Loucy (cell line): Measurements from ENCODE around the gene CAPN10.

Experiments used
- EZH2phosphoT487 ChIP-seq: fragments of 200-600 bp; IDR thresholded peaks from 2 replicates; pipeline ENCODE4 v1.6.1; 2018; ENCODE audit warnings: antibody characterized with exemption, mild to moderate bottlenecking, moderate library complexity, borderline replicate concordance
- TF ChIP-seq, protein P1 (sequence below): fragments of 200-600 bp; sonication (generic); conservative IDR thresholded peaks from 2 replicates; pipeline ENCODE4 v1.5.1; 2014; ENCODE audit warnings: mild to moderate bottlenecking, antibody characterized with exemption, low read length

DNA sequence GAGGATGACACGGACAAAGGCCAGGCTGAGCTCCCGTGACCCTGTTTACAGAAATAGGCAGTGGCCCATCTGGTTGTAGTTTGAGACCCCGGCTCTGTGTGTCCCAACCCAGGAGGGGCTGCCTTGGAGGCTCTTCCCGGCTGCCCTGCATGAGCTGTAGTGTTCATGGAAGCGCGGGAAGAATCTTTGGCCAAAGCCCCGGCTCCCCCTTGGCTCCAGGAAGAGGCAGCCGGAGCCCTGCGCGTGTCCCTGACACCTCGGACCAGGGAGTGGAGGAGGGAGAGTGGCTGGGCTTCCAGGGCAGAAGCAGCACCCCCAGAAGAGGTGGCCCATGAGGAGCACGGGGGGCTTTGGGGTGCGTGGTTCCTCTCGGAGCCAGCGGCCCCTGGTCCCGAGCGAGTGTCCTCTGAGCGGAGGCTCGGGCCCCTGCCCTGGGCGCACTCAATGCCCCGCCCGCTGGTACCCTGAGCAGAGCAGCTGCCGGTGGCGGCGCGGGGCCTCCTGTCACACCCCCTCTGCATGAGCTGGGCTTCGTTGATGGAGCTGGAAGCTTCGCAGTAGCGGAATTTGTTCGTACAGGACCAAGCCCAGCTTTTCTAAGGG, 60.5 kb downstream of the CAPN10 start:
- TF ChIP-seq, protein P1, sequence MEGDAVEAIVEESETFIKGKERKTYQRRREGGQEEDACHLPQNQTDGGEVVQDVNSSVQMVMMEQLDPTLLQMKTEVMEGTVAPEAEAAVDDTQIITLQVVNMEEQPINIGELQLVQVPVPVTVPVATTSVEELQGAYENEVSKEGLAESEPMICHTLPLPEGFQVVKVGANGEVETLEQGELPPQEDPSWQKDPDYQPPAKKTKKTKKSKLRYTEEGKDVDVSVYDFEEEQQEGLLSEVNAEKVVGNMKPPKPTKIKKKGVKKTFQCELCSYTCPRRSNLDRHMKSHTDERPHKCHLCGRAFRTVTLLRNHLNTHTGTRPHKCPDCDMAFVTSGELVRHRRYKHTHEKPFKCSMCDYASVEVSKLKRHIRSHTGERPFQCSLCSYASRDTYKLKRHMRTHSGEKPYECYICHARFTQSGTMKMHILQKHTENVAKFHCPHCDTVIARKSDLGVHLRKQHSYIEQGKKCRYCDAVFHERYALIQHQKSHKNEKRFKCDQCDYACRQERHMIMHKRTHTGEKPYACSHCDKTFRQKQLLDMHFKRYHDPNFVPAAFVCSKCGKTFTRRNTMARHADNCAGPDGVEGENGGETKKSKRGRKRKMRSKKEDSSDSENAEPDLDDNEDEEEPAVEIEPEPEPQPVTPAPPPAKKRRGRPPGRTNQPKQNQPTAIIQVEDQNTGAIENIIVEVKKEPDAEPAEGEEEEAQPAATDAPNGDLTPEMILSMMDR, result no peak
- TF ChIP-seq EZH2phosphoT487, result no peak
